HG03439 (cell line): Measurements from ENCODE around the gene HOXA5.

Experiments used
- ATAC-seq: cut with Tn5 transposase; IDR thresholded peaks from one replicate; pipeline ENCODE4 v1.9.1; 2021; ENCODE audit warnings: mild to moderate bottlenecking, moderate library complexity; ENCODE audit not compliant: unreplicated experiment

The HOXA5 gene

GRCh38 chr7:27149842-27150567 lies 6.5 kb upstream of the HOXA5 start:
- ATAC-seq: no peak

GRCh38 chr7:27148756-27149641 lies 5.5 kb upstream of the HOXA5 start:
- ATAC-seq: no peak

- ATAC-seq: no peak
These were observed 4.7 kb upstream of the HOXA5 start for GRCh38 chr7:27148031-27148755.

GRCh38 chr7:27147199-27148030 lies 3.9 kb upstream of the HOXA5 start, which contains the start of gene HOXA6:
TSS of gene HOXA6 (minus strand) at chr7:27147774. CDS start at chr7:27147749, 25 bp downstream.
- no peak for ATAC-seq

- ATAC-seq: no peak
These were observed 3.2 kb upstream of the HOXA5 start for GRCh38 chr7:27146491-27147198.

- ATAC-seq: no peak
These were observed 2.5 kb upstream of the HOXA5 start for GRCh38 chr7:27145914-27146412.

- no peak for ATAC-seq
These were observed 1.9 kb upstream of the HOXA5 start for GRCh38 chr7:27145165-27145913.

GRCh38 chr7:27144781-27145164 lies 1.3 kb upstream of the HOXA5 start:
- no peak for ATAC-seq

GRCh38 chr7:27143950-27144780 lies 684 bp upstream of the HOXA5 start:
- ATAC-seq: no peak

GRCh38 chr7:27142580-27143022 lies 880 bp downstream of the HOXA5 start:
- no peak for ATAC-seq

GRCh38 chr7:27141923-27142579 lies 1.4 kb downstream of the HOXA5 start:
- no peak for ATAC-seq

- ATAC-seq: no peak
These were observed 2.2 kb downstream of the HOXA5 start for GRCh38 chr7:27141137-27141922.

- ATAC-seq: no peak
These were observed 3.2 kb downstream of the HOXA5 start for GRCh38 chr7:27140126-27140857.

- no peak for ATAC-seq
These were observed 4.0 kb downstream of the HOXA5 start for GRCh38 chr7:27139334-27140125.

- no peak for ATAC-seq
These were observed 4.5 kb downstream of the HOXA5 start for GRCh38 chr7:27138985-27139333.
